HepG2 (cell line): ENCODE measurements around the gene RFX6. TPM values are rescaled to one million over a fixed set of nuclear protein-coding genes. Genes with fewer than 3 reads are reported as not detected.

Source experiments
- BRCA1 ChIP-seq: sonication (generic); formaldehyde crosslinking; IDR thresholded peaks from 2 replicates; pipeline ENCODE4 v1.4.0; 2020; ENCODE audit warnings: missing genetic modification reagents
- CREM ChIP-seq, 2 experiments: sonication (generic) in 1 of 2; formaldehyde crosslinking in 1 of 2; IDR thresholded peaks; 2 replicates each; pipeline versions ENCODE4 v1.4.0 to v1.6.1; 2016 to 2020; ENCODE audit warnings: antibody characterized with exemption in 1 of 2, mild to moderate bottlenecking in 1 of 2, missing genetic modification reagents in 1 of 2
- EP300 ChIP-seq, 3 experiments: sonication (generic) in 1 of 3; formaldehyde crosslinking in 1 of 3; IDR thresholded peaks; 2 replicates each; pipeline versions ENCODE4 v1.5.1 to v1.6.1; 2011 to 2020; ENCODE audit warnings: low read depth in 2 of 3, low read length in 2 of 3, borderline replicate concordance in 1 of 3, improper control_type of control experiment in 1 of 3, mild to moderate bottlenecking in 1 of 3, missing genetic modification reagents in 1 of 3, moderate library complexity in 1 of 3
- FOXK2 ChIP-seq: fragments of 450-650 bp; IDR thresholded peaks from 2 replicates; pipeline ENCODE4 v1.6.1; 2016
- FOXP4 ChIP-seq: sonication (generic); formaldehyde crosslinking; IDR thresholded peaks from 2 replicates; pipeline ENCODE4 v1.4.0; 2020; ENCODE audit warnings: missing genetic modification reagents
- GATAD2A ChIP-seq: IDR thresholded peaks from 2 replicates; pipeline ENCODE4 v1.6.1; 2016
- MAFK ChIP-seq, 2 experiments: IDR thresholded peaks in 1 of 2; conservative IDR thresholded peaks in 1 of 2; 2 replicates each; pipeline ENCODE4 v1.6.1; 2011; ENCODE audit warnings: improper control_type of control experiment in 2 of 2, low read length in 2 of 2
- MLXIP ChIP-seq: sonication (generic); formaldehyde crosslinking; IDR thresholded peaks from 2 replicates; pipeline ENCODE4 v1.9.0; 2021; ENCODE audit warnings: missing genetic modification reagents, borderline replicate concordance
- NCOA2 ChIP-seq: sonication (generic); formaldehyde crosslinking; IDR thresholded peaks from 2 replicates; pipeline ENCODE4 v1.8.0; 2022; ENCODE audit warnings: inconsistent platforms
- NR2F1 ChIP-seq, 2 experiments: fragments of 450-650 bp in 1 of 2; formaldehyde crosslinking in 1 of 2; IDR thresholded peaks; 2 replicates each; pipeline versions ENCODE4 v1.5.0 to v1.6.1; 2016 to 2020; ENCODE audit warnings: mild to moderate bottlenecking in 1 of 2, missing compliant biosample characterization in 1 of 2, missing genetic modification reagents in 1 of 2, moderate library complexity in 1 of 2
- PBX3 ChIP-seq: sonication (generic); formaldehyde crosslinking; IDR thresholded peaks from 2 replicates; pipeline ENCODE4 v1.8.1; 2023; ENCODE audit warnings: missing genetic modification reagents, inconsistent platforms, borderline replicate concordance
- SOX5 ChIP-seq: IDR thresholded peaks from 2 replicates; pipeline ENCODE4 v1.6.1; 2016; ENCODE audit warnings: borderline replicate concordance
- STAG1 ChIP-seq: sonication (generic); formaldehyde crosslinking; IDR thresholded peaks from 2 replicates; pipeline ENCODE4 v1.4.0; 2020; ENCODE audit warnings: missing genetic modification reagents
- TCF7L2 ChIP-seq: IDR thresholded peaks from 2 replicates; pipeline ENCODE4 v1.6.1; 2011; ENCODE audit warnings: mild to moderate bottlenecking, low read depth, low read length, moderate library complexity
- THYN1 ChIP-seq: sonication (generic); formaldehyde crosslinking; IDR thresholded peaks from 2 replicates; pipeline ENCODE4 v1.8.1; 2023; ENCODE audit warnings: low read depth, mild to moderate bottlenecking, moderate library complexity, missing genetic modification reagents, borderline replicate concordance
- ZNF747 ChIP-seq: sonication (generic); formaldehyde crosslinking; IDR thresholded peaks from 2 replicates; pipeline ENCODE4 v1.8.1; 2023; ENCODE audit warnings: missing genetic modification reagents, mild to moderate bottlenecking, borderline replicate concordance
- ZNF75D ChIP-seq: sonication (generic); formaldehyde crosslinking; IDR thresholded peaks from 2 replicates; pipeline ENCODE4 v1.8.1; 2023; ENCODE audit warnings: missing genetic modification reagents, mild to moderate bottlenecking, borderline replicate concordance
- polyA plus RNA-seq, 8 experiments: library from polyadenylated mRNA; depleted of rRNA in 3 of 8; stranded (reverse) in 7 of 8; unstranded in 1 of 8; fragments of >200 nt; fragmentation: Illumina TruSeq in 4 of 8; extraction: Trizol in 4 of 8; gene quantifications; 2 replicates each; pipeline versions ENCODE4 v1.2.1 to v1.2.3, GENCODE V29; 2011 to 2016; ENCODE audit warnings: low read depth in 4 of 8, missing spikeins in 1 of 8, mixed read lengths in 1 of 8; ENCODE audit not compliant: insufficient read depth in 1 of 8
- total RNA-seq, 5 experiments: library from RNA; depleted of rRNA; stranded (reverse); fragments of >200 nt; fragmentation: Illumina TruSeq; extraction: Trizol; gene quantifications; 2 replicates each; pipeline ENCODE4 v1.2.3, GENCODE V29; 2016; ENCODE audit warnings: low read depth in 1 of 5
- TF ChIP-seq, protein P1 (sequence below), 2 experiments: sonication (generic) in 1 of 2; formaldehyde crosslinking in 1 of 2; IDR thresholded peaks; 2 replicates each; pipeline versions ENCODE4 v1.4.0 to v1.6.1; 2016 to 2020; ENCODE audit warnings: borderline replicate concordance in 1 of 2, low read depth in 1 of 2, mild to moderate bottlenecking in 1 of 2, missing genetic modification reagents in 1 of 2

RFX6 gene
- total and polyA plus RNA-seq, 2 of the 13 experiments (the other 11 are each of a cell fraction or from before 2014, with no cell fraction given): 0.04 TPM; not detected in 1

- TF ChIP-seq CREM (IDR thresholded peaks at IDR 0.05) (peak; percentile 72), CREM (CRISPR knock-in tag; IDR thresholded peaks at IDR 0.05) (no peak), MLXIP (no peak), ZNF75D (CRISPR knock-in tag) (no peak), BRCA1 (CRISPR knock-in tag) (no peak), NR2F1 (CRISPR knock-in tag; IDR thresholded peaks at IDR 0.05) (no peak), THYN1 (CRISPR knock-in tag) (no peak), PBX3 (CRISPR knock-in tag) (no peak), ZNF747 (CRISPR knock-in tag) (no peak), NCOA2 (CRISPR knock-in tag) (peak; percentile 60; the same call in 1 of the 2 replicates), TCF7L2 (peak; percentile 48; the same call in 1 of the 2 replicates), MAFK (conservative IDR thresholded peaks at IDR 0.05 in 1 of 2, IDR thresholded peaks at IDR 0.05 in 1 of 2; ENCODE audit: low read length in 2 of 2) (peak in 1 of 2 experiments; percentile 58; a peak in 3 of 4 replicates), STAG1 (CRISPR knock-in tag) (no peak), EP300 (IDR thresholded peaks at IDR 0.05; ENCODE audit: low read depth in 2 of 2, low read length in 2 of 2) (peak in 1 of 2 experiments; percentile 66; a peak in 1 of 4 replicates), EP300 (CRISPR knock-in tag; IDR thresholded peaks at IDR 0.05; ENCODE audit: borderline replicate concordance) (no peak), GATAD2A (CRISPR knock-in tag) (0 out of 2 replicates have a peak, but pooled peaks have one; percentile 22), FOXP4 (CRISPR knock-in tag) (0 out of 2 replicates have a peak, but pooled peaks have one; percentile 15), FOXK2 (no peak), SOX5 (CRISPR knock-in tag) (peak; percentile 62; the same call in 1 of the 2 replicates)
- TF ChIP-seq, protein P1, sequence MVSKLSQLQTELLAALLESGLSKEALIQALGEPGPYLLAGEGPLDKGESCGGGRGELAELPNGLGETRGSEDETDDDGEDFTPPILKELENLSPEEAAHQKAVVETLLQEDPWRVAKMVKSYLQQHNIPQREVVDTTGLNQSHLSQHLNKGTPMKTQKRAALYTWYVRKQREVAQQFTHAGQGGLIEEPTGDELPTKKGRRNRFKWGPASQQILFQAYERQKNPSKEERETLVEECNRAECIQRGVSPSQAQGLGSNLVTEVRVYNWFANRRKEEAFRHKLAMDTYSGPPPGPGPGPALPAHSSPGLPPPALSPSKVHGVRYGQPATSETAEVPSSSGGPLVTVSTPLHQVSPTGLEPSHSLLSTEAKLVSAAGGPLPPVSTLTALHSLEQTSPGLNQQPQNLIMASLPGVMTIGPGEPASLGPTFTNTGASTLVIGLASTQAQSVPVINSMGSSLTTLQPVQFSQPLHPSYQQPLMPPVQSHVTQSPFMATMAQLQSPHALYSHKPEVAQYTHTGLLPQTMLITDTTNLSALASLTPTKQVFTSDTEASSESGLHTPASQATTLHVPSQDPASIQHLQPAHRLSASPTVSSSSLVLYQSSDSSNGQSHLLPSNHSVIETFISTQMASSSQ (IDR thresholded peaks at IDR 0.05; ENCODE audit: low read depth): peak; percentile 79
- TF ChIP-seq, protein P1 (CRISPR knock-in tag; IDR thresholded peaks at IDR 0.05; ENCODE audit: borderline replicate concordance): no peak; the same call in 1 of the 2 replicates
These were observed 34.6 kb upstream of the RFX6 start (continued) for GRCh38 chr6:116842459-116842858.
